Activated CD8-positive, alpha-beta memory T cell treated with anti-CD3 and anti-CD28 coated beads for 1 hour (primary cell): ENCODE results near the gene JAK3.

Experiments
- DNase-seq, 2 donors: peaks; one replicate each; pipeline ENCODE4 v3.0.0-alpha.2; 2020; ENCODE audit warnings: low read depth in 1 of 2; ENCODE audit errors: extremely low read depth in 1 of 2

The JAK3 gene

DNA sequence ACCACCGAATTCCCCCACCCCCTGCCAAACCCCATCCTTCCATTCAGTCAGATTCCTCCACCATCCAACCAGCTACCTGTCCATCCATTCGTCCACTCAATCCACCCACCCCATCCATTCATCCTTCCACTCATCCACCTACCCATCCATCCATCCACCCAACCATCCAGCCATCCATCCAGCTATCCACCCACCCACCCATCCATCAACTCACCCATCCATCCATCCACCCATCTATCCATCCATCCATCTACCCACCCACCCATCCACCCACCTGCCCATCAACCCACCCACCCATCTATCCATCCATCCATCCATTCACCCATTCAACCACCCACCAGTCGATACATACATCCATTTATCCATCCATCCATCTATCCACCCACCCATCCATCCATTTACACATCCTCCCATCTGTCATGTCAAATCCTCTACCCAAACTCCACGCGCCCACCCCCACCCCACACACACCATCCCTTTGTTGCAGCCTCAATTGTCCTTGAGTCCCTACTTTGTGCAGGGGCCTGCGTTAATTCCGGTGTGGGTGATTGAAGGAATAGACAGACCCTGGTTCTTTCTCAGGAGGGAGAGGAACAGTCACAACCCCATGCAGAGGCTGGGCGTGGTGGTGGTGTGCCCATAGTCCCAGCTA, 18.7 kb upstream of the JAK3 start:
- no peak for DNase-seq

DNA sequence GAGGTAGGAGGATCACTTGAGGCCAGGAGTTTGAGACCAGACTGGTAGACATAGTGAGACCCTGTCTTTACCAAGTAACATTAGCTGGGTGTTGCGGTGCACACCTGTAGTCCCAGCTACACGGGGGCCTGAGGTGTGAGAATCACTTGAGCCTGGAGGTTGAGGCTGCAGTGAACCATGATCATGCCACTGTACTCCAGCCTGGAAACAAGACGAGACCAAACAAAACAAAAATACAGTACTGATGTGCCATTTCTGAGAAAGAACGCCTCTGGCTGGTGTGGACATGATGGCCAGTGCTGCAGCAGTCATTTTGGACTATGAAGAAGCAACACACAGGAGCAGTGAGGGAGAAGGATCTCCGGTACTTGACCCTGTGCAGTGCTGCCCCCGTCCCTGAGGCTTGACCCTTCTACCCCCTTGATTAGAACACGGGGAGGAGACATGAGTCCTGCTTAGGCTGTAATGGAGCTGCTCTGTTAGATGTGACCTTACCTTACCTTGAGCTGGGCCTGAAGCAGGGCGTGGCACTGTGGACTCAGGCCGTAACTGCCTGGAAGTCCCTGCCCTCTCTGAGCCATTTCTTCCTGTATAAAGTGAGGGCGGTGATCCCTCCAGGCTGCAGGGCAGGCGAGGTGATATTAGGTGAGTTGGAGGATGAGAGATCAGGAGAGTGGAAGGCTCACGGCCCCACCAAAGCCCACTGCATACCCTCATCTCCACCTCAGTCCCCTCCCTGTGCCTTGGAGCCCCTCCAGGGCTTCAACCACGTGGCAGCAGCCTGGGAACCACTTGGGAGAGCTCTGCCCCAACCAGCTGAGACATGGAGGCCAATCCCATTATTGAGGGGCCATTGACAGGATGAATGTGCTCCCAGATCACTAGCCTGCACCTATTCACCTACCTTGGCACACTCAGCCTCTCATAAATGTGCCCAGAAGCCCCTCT, 17.9 kb upstream of the JAK3 start:
- no peak for DNase-seq

DNA sequence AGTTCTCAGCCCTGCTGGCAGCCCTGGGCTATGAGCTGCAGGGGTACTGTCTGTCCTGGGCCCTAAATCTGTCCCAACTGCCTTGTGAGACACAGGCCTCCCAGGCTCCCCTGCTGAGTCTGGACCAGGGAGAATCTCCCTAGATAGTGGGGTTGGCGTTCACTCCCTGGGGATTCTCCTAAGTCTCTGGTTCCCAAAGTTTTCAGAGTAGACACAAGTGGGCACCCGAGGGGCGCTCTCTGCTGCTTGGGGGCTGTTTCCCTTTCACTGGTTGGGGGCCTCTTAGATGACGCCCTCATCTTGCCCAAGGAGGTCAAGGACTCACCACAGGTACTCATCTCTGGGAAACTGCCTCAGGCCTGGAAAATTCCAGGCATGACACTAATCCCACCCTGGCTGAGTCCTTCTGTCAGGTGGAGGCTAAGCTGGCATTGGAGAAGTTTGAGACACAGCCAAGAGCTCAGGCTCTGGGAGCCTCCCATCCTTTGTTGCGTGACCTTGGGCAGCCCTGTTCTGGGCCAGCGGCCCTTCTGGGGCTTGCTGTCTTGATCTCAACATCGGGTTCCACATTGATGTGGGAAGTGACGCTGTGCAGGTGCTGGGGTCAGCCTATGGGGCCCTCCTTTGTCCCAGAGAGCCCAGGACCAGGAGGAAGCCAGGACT, 15.9 kb upstream of the JAK3 start:
- DNase-seq: no peak

DNA sequence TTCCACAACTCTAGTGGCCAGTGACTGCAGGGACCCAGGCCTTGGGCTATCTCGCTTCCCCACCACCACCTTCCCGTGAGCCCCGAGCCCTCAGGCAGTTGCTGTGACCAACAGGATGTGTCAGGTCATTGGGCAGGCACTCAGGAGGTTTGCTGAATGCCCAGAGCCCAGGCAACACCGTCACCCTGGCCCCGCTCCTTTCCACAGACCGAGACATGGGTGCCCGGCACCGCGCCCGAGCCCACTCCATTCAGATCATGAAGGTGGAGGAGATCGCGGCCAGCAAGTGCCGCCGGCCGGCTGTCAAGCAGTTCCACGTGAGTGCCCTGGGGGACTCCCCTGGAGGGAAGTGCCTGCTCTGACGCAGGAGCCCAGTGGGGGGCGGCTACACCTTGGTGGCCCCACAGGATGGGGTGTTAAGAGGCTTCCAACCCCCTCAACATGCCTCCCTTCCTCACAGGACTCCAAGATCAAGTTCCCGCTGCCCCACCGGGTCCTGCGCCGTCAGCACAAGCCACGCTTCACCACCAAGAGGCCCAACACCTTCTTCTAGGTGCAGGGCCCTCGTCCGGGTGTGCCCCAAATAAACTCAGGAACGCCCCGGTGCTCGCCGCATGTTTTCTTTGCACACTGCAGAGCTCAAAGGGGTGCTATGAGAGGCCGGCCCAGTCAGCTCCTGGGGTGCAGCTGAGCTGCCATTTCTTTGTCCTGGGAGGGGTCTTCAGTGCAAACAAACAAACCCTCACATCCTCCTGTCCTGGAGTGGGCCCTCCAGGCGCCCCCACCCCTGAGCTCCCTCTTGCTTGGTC, 15.1 kb upstream of the JAK3 start:
- DNase-seq: no peak

- no peak for DNase-seq
Observed at GRCh38 chr19:17861542-17862402, 14.0 kb upstream of the JAK3 start.

DNA sequence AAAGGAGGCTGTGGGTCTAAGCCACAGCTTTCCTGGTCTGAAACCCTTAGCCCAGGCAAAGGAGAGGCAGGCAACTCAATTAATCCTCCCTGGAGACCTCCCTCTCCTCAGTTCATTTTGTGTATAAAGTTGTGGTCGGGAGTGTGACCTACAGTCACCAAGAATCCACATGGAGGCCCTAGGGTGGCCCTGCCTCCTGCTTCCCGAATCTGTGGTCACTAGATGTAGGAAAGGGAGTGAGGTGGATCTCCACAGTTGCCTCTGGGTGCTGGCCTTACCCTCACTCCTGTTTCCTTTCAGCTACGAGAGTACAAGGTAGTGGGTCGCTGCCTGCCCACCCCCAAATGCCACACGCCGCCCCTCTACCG, 13.2 kb upstream of the JAK3 start:
- no peak for DNase-seq

GRCh38 chr19:17860331-17860992, 12.7 kb upstream of the JAK3 start:
- DNase-seq: no peak

GRCh38 chr19:17859533-17860330, 11.9 kb upstream of the JAK3 start, which contains the start of gene RPL18A:
RPL18A (plus strand) TSS chr19:17859910; CDS start chr19:17859957, 47 bp downstream.
- DNase-seq: peak; percentile 93 to 97

- peak; percentile 80 to 88 for DNase-seq
Observed at GRCh38 chr19:17855280-17856152, 7.7 kb upstream of the JAK3 start.

DNA sequence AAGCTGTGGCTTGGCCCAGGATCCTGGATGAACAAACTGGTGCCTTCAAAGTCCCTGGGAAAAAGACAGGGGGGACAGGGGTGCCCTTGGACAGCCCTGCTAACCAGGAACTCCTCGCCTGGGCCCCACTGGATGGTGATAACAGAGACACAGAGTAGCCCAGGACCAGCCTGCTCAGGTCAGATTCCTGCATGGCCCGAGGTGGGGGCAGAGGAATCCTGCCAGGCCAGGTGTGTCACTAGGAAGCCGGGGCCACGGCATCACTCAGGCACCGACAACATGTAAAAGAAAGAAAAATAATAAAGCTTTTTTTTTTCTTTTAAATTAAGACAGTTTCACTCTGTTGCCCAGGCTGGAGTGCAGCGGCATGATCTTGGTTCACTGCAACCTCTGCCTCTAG, 6.3 kb upstream of the JAK3 start:
- no peak for DNase-seq

GRCh38 chr19:17848595-17849292, 962 bp upstream of the JAK3 start:
- no peak for DNase-seq

DNA sequence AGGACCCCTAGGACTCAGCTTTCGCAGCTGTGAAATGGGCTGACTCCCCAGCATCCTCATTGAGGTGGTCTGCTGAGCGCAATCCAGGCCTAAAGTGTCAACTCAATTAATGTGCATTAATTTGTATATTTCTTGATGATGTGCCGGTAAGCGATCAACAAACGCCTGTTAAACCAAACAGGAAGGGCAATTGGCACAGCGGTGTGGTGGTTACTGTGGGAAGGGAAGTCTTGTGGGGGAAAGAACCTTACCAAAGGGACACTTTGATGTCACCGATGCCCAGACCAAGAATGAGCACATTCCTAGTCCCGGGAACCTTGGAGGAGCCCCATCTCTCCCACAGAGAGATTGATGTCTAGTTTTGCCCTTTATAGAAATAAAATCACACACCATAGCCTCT, 1.6 kb downstream of the JAK3 start:
- DNase-seq: peak in 1 of 2 donors; percentile 20

DNA sequence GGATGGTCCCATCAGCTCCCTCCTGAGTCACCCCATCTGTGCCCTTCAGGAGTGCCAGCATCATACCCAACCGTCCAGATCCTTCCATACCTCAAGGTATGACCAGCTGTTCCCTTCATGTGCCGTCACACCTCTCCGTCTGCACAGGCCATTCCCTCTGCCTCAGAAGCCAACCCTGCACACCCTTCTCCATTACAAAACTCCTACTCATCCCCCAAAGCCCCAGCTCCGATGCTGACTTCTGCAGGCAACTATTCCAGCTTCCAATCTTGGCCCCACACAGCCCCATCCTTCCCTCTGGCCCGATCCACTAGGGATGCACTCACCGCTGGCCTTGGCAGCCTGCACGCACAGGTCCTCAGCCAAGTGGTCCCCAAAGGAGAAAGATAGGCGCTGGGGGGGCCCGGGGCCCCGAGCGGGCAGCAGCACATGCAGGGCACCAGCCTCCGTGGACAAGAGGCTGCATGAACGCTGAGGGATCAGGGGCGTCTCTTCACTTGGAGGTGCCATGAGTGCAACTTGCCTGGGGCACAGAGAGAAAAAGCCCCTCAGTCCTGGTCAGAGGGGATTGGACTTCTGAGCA, 3.8 kb downstream of the JAK3 start:
- DNase-seq: no peak

DNA sequence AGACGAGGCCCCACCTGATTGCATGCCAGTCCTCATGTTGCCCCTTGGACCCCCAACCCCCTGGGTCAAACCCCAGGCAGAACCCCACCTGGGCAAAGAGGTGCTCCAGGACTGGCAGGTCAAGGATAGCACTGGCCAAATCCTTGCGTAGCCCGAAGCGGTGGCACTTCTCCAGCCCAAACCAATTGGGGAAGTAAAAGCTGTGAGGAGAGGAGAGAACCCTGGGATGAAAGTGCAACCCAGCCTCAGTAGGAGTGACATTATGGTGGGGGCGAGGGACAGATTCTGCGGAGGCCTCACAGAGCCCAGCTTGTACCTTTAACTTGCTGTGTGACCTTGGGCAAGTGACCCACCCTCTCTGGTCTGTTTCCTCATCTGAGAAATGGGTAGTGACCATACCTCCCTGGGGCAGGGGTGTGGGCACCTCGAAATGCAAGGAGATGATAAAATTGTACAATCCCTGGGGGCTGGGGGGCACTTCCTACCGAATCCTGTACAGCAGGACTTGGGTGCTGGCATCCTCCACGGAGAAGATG, 4.4 kb downstream of the JAK3 start:
- no peak for DNase-seq

GRCh38 chr19:17842663-17843291, 5.0 kb downstream of the JAK3 start:
- no peak for DNase-seq
